Measurements from ENCODE around the gene TK2. TPM values are rescaled to one million over a fixed set of nuclear protein-coding genes. Genes with fewer than 3 reads are reported as not detected.
A peak's percentile ranks its signal among the peaks of the same experiment; 100 is the strongest.

TK2 gene
- total and polyA plus RNA-seq, 9 of the 15 experiments (the other 6 are each of a cell fraction or from before 2014, with no cell fraction given) = 1.1 to 10.2 (median 5.3) TPM

DNA sequence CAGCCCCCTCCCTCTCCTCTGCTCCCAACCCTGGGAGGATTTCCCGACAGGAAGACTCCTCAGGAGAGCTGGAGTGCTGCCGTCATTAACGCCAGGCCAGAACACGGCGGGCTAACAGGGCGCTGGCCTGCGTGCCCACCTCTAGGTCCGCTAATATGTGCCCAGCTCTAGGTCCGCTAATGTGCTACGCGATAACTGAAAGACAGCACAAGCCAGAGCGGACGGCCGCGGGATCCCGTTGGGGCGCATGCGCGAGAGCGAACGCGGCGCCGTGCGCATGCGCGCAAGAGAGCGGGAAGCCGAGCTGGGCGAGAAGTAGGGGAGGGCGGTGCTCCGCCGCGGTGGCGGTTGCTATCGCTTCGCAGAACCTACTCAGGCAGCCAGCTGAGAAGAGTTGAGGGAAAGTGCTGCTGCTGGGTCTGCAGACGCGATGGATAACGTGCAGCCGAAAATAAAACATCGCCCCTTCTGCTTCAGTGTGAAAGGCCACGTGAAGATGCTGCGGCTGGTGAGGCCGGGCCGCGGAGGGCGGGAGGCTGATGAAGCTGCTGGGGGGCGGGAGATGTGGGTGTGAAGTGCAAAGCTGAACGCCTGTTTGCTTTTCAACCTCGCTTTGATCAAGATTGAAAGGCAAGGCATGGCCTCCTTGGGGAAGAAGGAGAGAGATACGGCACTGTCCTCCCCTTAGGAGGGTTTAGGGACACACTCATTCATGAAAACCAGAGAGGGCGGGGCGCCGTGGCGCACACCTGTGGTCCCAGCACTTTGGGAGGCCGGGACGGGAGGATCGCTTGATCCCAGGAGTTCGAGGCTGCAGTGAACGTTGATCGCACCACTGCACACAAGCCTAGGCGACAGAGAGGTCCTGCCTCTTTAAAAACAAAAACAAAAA is 2.6 kb upstream of the TK2 start, which contains the start of gene CKLF (continued):
- TF ChIP-seq MED1 (CRISPR knock-in tag; IDR thresholded peaks at IDR 0.05; ENCODE audit: borderline replicate concordance) (no peak), PRMT5 (CRISPR knock-in tag; IDR thresholded peaks at IDR 0.05) (no peak), POLR3G (IDR thresholded peaks at IDR 0.05; ENCODE audit: extremely low read depth, insufficient read length, insufficient replicate concordance) (no peak), ZNF253 (CRISPR knock-in tag; conservative IDR thresholded peaks at IDR 0.05) (no peak), ZNF217 (CRISPR knock-in tag; IDR thresholded peaks at IDR 0.05) (no peak), EP400 (IDR thresholded peaks at IDR 0.05) (peak; percentile 81), EZH2 (IDR thresholded peaks at IDR 0.05; ENCODE audit: borderline replicate concordance, low read depth, low read length) (no peak), BRF1 (IDR thresholded peaks at IDR 0.05; ENCODE audit: borderline replicate concordance, extremely low read depth, insufficient read length) (no peak), ZBTB7A (IDR thresholded peaks at IDR 0.05; ENCODE audit: borderline replicate concordance, control insufficient read depth, low read depth, low read length) (0 out of 2 replicates have a peak, but pooled peaks have one; percentile 23), POLR2A (conservative IDR thresholded peaks at IDR 0.05) (peak; percentile 93), ELK1 (CRISPR knock-in tag; IDR thresholded peaks at IDR 0.05) (no peak), MAZ (CRISPR knock-in tag; conservative IDR thresholded peaks at IDR 0.05 in 1 of 2, IDR thresholded peaks at IDR 0.05 in 1 of 2) (peak; percentile 79 to 84), MCM5 (IDR thresholded peaks at IDR 0.05; ENCODE audit: low read depth) (no peak), USF1 (CRISPR knock-in tag; IDR thresholded peaks at IDR 0.05) (peak; percentile 76), ZBTB8A (IDR thresholded peaks at IDR 0.05; ENCODE audit: partially characterized antibody) (no peak), ETV1 (tag; conservative IDR thresholded peaks at IDR 0.05; ENCODE audit: low read depth) (no peak), L3MBTL2 (IDR thresholded peaks at IDR 0.05) (peak; percentile 100), PURB (CRISPR knock-in tag; IDR thresholded peaks at IDR 0.05; ENCODE audit: low read depth) (no peak), NCOA1 (IDR thresholded peaks at IDR 0.05; ENCODE audit: low read depth) (peak; percentile 33; the same call in 1 of the 2 replicates)
- TF ChIP-seq, protein P1, sequence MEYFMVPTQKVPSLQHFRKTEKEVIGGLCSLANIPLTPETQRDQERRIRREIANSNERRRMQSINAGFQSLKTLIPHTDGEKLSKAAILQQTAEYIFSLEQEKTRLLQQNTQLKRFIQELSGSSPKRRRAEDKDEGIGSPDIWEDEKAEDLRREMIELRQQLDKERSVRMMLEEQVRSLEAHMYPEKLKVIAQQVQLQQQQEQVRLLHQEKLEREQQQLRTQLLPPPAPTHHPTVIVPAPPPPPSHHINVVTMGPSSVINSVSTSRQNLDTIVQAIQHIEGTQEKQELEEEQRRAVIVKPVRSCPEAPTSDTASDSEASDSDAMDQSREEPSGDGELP (CRISPR knock-in tag; IDR thresholded peaks at IDR 0.05; ENCODE audit: borderline replicate concordance) = peak; percentile 98
- TF ChIP-seq, protein P2, sequence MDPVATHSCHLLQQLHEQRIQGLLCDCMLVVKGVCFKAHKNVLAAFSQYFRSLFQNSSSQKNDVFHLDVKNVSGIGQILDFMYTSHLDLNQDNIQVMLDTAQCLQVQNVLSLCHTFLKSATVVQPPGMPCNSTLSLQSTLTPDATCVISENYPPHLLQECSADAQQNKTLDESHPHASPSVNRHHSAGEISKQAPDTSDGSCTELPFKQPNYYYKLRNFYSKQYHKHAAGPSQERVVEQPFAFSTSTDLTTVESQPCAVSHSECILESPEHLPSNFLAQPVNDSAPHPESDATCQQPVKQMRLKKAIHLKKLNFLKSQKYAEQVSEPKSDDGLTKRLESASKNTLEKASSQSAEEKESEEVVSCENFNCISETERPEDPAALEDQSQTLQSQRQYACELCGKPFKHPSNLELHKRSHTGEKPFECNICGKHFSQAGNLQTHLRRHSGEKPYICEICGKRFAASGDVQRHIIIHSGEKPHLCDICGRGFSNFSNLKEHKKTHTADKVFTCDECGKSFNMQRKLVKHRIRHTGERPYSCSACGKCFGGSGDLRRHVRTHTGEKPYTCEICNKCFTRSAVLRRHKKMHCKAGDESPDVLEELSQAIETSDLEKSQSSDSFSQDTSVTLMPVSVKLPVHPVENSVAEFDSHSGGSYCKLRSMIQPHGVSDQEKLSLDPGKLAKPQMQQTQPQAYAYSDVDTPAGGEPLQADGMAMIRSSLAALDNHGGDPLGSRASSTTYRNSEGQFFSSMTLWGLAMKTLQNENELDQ (CRISPR knock-in tag; IDR thresholded peaks at IDR 0.05; ENCODE audit: borderline replicate concordance) = peak; percentile 83; the same call in 1 of the 2 replicates
- TF ChIP-seq, protein P3, sequence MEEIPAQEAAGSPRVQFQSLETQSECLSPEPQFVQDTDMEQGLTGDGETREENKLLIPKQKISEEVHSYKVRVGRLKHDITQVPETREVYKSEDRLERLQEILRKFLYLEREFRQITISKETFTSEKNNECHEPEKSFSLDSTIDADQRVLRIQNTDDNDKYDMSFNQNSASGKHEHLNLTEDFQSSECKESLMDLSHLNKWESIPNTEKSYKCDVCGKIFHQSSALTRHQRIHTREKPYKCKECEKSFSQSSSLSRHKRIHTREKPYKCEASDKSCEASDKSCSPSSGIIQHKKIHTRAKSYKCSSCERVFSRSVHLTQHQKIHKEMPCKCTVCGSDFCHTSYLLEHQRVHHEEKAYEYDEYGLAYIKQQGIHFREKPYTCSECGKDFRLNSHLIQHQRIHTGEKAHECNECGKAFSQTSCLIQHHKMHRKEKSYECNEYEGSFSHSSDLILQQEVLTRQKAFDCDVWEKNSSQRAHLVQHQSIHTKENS (CRISPR knock-in tag; IDR thresholded peaks at IDR 0.05) = no peak
